ENCODE measurements around the gene MED4.
A peak's percentile ranks its signal among the peaks of the same experiment; 100 is the strongest.

MED4 gene

GRCh38 chr13:48094781-48095502, at the start of gene MED4:
MED4 (minus strand) TSS chr13:48095104; CDS start chr13:48095078, 26 bp downstream.
- intact Hi-C loops (cut with DNase I) = loop anchor here (2.0 to 10.0 kb wide), 2 partner anchors 56 to 140 kb away; partner anchors contain the start of gene ITM2B
- DNase-seq = peak; percentile 91 to 99 (median 96)

- no peak for DNase-seq
- intact Hi-C loops (cut with DNase I) = no loop called here
Measured at GRCh38 chr13:48144413-48145035, 49.6 kb upstream of the MED4 start.

GRCh38 chr13:48142436-48142835, 47.5 kb upstream of the MED4 start:
- DNase-seq = no peak
- intact Hi-C loops (cut with DNase I) = no loop called here

- intact Hi-C loops (cut with DNase I) = no loop called here
- no peak for DNase-seq
Measured at GRCh38 chr13:48138270-48138669, 43.4 kb upstream of the MED4 start.

GRCh38 chr13:48132961-48133360, 38.1 kb upstream of the MED4 start:
- intact Hi-C loops (cut with DNase I) = no loop called here
- no peak for DNase-seq

GRCh38 chr13:48131533-48131932, 36.6 kb upstream of the MED4 start:
- DNase-seq = no peak
- intact Hi-C loops (cut with DNase I) = no loop called here

GRCh38 chr13:48126944-48127830, 32.3 kb upstream of the MED4 start:
- intact Hi-C loops (cut with DNase I) = loop anchor here (2.0 to 10.0 kb wide), 3 partner anchors 106 to 455 kb away; partner anchors contain the start of genes ITM2B and RB1
- peak in 4 of 10 donors; percentile 5 to 23 (median 12) for DNase-seq

GRCh38 chr13:48125794-48126228, 30.9 kb upstream of the MED4 start:
- intact Hi-C loops (cut with DNase I) = loop anchor here (2.0 to 10.0 kb wide), 3 partner anchors 107 to 456 kb away; partner anchors contain the start of genes ITM2B and RB1
- no peak for DNase-seq

- DNase-seq = no peak
- intact Hi-C loops (cut with DNase I) = loop anchor here (10.0 kb wide), 1 partner anchor 181 kb away; the partner anchor contains the start of gene RB1
Measured at GRCh38 chr13:48123812-48124211, 28.9 kb upstream of the MED4 start.

GRCh38 chr13:48121733-48122132, 26.8 kb upstream of the MED4 start:
- no peak for DNase-seq
- intact Hi-C loops (cut with DNase I) = loop anchor here (10.0 kb wide), 1 partner anchor 183 kb away; the partner anchor contains the start of gene RB1

GRCh38 chr13:48120241-48120640, 25.3 kb upstream of the MED4 start:
- DNase-seq = no peak
- intact Hi-C loops (cut with DNase I) = loop anchor here (10.0 kb wide), 1 partner anchor 185 kb away; the partner anchor contains the start of gene RB1

- DNase-seq = no peak
- intact Hi-C loops (cut with DNase I) = no loop called here
Measured at GRCh38 chr13:48118030-48118429, 23.1 kb upstream of the MED4 start.

GRCh38 chr13:48116808-48117207, 21.9 kb upstream of the MED4 start:
- intact Hi-C loops (cut with DNase I) = no loop called here
- DNase-seq = no peak

GRCh38 chr13:48113756-48114130, 18.8 kb upstream of the MED4 start:
- no peak for DNase-seq
- intact Hi-C loops (cut with DNase I) = no loop called here

GRCh38 chr13:48112896-48113755, 18.2 kb upstream of the MED4 start:
- no peak for DNase-seq
- intact Hi-C loops (cut with DNase I) = no loop called here

- peak in 2 of 10 donors; percentile 14 to 16 for DNase-seq
Measured at GRCh38 chr13:48110931-48111721, 16.2 kb upstream of the MED4 start.

GRCh38 chr13:48110132-48110868, 15.4 kb upstream of the MED4 start:
- no peak for DNase-seq
- intact Hi-C loops (cut with DNase I) = no loop called here

More at GRCh38 chr13:48110931-48111721, 16.2 kb upstream of the MED4 start:
- intact Hi-C loops (cut with DNase I) = no loop called here

GRCh38 chr13:48108106-48108505, 13.2 kb upstream of the MED4 start:
- intact Hi-C loops (cut with DNase I) = no loop called here
- no peak for DNase-seq
